Muscle of arm (tissue), 14 donors: ENCODE measurements around the gene OXTR. TPM values are rescaled to one million over a fixed set of nuclear protein-coding genes. Genes with fewer than 3 reads are reported as not detected.

Experiments used
- DNase-seq: peaks from one replicate; pipeline ENCODE4 v3.0.0-alpha.2; 2013
- long read RNA-seq, 11 donors: transcript quantifications; one replicate each; lab custom pipeline, GENCODE V29; 2026
- polyA plus RNA-seq, 12 donors: library from polyadenylated mRNA; unstranded; fragments of 120-200 nt; gene quantifications; one replicate each; pipeline ENCODE4 v1.2.1, GENCODE V29; 2013; ENCODE audit not compliant: insufficient read length in 12 of 12

Gene OXTR
- polyA plus RNA-seq: 10 to 100 TPM in 4 of 12 donors, 1 to 10 TPM in 7, not detected in 1; 3.6 to 13.5 (median 8.0) TPM
- long read RNA-seq, donor 1: 0 reads
- long read RNA-seq, donor 2: 0 reads
- long read RNA-seq, donor 3: 0 reads
- long read RNA-seq, donor 4: 0 reads
- long read RNA-seq, donor 5: 0 reads
- long read RNA-seq, donor 6: 0 reads
- long read RNA-seq, donor 7: 0 reads
- long read RNA-seq, donor 8: 0 reads
- long read RNA-seq, donor 9: 0 reads
- long read RNA-seq, donor 10: 0 reads
- long read RNA-seq, donor 11: 0 reads

GRCh38 chr3:8769088-8769822 is at the start of gene OXTR:
Gene OXTR (minus strand): TSS chr3:8769613. CDS start chr3:8768187, 1,426 bp downstream.
- peak; percentile 75 for DNase-seq

DNA sequence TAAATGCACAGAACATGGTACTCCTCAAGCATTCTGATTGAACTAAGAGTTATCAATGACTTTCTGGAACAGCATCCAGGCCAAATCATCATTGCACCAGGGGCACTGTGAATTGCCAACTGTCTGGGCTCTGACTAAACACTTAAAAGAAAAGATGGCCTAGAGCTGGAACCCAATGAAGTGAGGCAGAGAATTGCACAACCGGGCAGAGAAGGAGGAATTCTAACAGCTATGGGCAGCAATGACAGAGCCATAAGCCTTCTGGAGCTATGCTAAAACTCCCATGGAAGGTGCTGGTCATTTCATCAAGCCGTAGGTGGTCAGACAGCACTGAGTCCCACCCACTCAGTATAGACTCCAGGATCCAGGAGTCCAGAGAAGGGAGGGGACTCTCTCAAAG is 48.1 kb upstream of the OXTR start:
- no peak for DNase-seq

DNA sequence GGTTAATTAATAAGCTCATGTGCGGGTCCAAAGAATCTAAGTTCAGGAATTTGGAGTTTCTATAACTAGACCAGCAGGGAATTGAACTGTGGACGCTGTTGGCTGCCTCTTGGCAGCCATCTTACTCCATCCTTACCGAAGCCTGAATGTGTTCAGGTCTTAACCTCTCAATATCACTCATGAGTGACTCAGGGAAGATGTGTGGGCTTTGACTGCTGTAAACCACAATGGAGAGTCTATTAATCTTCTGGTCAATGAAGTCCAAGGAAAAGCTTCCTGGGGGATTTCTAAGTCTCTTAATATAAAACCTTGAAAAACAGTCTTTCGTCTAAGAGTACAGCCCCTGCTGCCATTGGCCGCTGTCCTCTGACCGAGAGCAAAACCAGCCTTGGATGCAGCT is 46.7 kb upstream of the OXTR start:
- DNase-seq: no peak

GRCh38 chr3:8813411-8813810 is 44.0 kb upstream of the OXTR start:
- no peak for DNase-seq

- DNase-seq: no peak
Observed at GRCh38 chr3:8810561-8810960, 41.1 kb upstream of the OXTR start.

DNA sequence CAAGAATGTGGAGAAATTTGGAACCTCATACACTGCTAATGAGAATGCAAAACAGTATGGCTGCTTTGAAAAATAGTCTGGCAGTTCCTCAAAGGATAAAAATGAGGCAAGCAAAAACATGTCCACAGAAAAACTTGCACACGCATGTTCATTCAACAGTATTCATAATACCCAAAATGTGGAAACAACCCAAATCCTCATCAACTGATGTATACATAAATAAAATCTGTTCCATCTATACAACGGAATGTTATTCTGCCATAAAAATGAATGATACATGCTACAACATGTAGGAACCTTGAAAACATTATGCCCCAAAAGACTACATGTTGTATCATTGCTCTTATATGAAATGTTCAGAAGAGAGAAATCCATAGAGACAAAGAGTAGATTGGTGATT is 36.4 kb upstream of the OXTR start:
- DNase-seq: no peak

DNA sequence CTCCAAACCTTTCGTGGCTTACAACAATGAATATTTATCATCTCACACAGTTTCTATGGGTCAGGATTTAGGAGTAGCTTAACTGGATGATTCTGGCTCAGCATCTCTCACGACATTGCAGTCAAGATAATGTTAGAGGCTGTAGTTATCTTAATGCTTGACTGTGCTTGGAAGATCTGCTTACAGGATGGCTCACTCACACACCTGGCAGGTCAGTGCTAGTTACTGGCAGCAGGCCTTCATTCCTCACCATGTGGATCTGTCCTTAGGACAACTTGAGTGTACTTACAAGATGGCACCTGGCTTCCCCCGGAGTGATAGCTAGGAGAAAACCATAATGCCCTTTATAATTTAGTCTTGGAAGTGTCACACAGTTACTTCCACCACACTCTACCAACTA is 32.8 kb upstream of the OXTR start:
- no peak for DNase-seq

DNA sequence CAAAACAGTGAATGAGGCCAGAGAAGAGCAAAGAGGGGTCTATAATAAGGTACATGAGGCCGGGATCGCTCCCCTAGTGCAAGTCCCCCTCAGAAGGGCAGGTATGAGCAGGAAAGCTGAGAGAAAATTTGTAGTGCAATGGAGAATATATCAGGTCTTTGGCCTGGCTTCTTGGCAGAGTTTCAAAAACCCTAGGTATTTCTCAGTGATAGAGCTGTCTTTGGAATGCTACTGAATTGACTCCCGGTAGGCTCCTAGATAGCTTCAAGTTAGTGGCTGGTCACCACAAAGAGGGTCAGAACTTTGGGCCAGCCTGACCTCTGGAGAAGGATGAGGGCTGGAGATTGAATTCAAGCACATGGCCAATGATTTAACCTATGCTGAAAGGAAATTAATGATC is 30.6 kb upstream of the OXTR start:
- no peak for DNase-seq

GRCh38 chr3:8794247-8794646 is 24.8 kb upstream of the OXTR start:
- DNase-seq: no peak

DNA sequence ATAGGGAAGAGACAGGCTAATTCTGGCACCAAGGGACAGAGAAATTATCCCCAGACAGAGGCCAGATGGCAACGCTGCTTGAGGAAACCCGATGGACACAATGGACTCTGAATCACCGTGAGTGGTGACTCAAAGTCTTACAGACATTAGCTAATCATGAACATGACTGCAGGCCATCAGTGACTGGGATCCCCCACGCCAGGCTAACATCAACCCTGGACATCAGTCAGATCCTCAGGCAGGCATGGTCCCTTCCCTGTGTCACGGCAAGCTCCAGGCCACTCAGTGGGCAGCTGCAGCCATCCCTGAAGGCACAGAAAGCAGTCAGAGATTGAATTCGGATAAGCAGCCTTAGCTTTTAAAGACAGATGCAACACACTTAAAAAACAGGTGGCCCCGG is 23.8 kb upstream of the OXTR start:
- DNase-seq: no peak

GRCh38 chr3:8790529-8790928 is 21.1 kb upstream of the OXTR start:
- no peak for DNase-seq

DNA sequence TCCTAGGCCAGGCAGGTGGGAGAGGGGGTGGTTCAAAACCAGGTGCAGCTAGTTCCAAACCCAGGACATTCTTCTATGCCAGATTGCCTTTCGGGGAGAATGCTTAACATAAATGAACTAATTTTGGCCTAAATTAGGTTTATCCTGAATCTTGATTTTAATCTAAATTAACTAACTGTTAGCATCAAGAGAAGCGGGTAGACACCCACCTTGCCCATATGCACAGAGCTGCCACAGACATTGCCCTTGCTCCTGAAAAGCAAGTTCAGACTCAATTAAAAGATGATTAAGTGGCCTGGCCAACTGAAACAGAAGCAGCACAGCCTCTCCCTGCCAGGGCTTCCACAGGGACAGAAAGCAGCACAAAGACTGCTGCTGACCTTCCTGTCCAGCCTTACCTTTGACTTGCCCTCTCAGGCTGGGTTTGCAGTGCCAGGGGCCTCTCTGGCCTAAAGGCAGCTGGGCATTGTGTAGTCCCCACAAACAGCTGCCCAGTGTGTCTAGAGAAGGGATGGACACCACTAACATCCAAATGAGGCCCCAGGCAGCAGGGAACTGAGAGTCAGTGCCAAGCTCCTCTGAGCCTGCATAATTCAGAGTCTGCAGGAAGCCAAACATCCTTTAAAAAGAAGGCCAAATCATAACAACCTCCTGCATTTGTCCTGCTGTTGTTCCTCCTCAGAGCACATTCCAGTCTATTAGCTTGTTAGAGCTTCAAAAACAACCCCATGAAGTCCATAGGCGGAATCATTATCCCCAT is 15.4 kb upstream of the OXTR start:
- no peak for DNase-seq

DNA sequence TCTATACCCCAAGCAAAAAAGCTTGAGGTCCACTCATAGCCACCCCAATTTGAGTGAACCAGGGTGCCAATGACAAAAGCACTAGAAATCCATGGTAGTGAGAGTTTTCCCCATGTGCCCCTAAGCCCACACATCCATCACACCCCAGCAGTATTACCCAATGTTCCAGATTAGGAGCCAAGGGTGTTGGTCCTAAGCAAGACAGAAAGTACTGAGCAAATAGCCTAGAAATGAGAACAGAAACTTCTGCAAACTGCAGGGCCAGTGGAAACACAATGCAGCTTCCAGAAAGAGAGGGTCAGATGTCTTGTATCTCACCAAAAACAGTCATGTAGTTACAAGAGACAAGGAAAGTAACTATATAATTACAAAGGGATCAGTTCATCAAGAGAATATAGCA is 10.9 kb upstream of the OXTR start:
- DNase-seq: no peak

- no peak for DNase-seq
Observed at GRCh38 chr3:8778475-8778874, 9.1 kb upstream of the OXTR start.

GRCh38 chr3:8777978-8778267 is 8.5 kb upstream of the OXTR start:
- no peak for DNase-seq

- no peak for DNase-seq
Observed at GRCh38 chr3:8777201-8777977, 8.0 kb upstream of the OXTR start.

GRCh38 chr3:8776406-8776805 is 7.0 kb upstream of the OXTR start:
- DNase-seq: no peak

GRCh38 chr3:8775602-8776001 is 6.2 kb upstream of the OXTR start:
- no peak for DNase-seq

GRCh38 chr3:8775181-8775580 is 5.8 kb upstream of the OXTR start:
- DNase-seq: no peak

DNA sequence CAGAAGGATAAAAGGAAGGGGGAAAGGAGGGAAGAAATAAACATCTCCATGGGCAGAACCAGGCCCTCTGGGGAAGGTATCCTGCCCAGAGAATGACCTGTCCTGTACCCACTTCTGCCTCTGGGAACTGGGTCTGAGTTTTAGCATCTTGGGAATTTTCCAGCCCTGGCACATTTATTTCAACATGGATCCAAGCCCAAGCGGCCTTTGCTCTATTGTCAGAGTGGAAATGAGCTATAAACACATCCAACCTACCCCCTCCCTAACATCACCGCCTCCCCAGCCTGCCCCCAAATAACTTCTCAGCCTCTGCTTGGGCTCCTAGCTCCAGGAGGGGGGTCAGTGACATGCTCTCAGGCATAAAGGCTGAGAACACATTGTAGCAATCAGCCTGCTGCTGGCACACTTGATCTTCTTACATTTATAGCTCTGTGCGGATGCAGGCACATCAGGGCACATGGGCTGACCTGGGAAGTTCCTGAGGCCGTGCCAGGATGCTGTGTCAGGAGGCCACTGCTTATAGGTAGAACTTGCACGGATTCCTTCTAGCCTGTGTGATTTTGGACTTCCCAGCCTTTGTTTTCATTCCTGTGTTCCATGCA is 4.6 kb upstream of the OXTR start:
- no peak for DNase-seq

- DNase-seq: no peak
Observed at GRCh38 chr3:8768364-8769087, 887 bp downstream of the OXTR start.
